Psoas muscle (tissue), 8 donors: ENCODE data around the gene FAF2. TPM values are rescaled to one million over a fixed set of nuclear protein-coding genes. Genes with fewer than 3 reads are reported as not detected.
A peak's percentile ranks its signal among the peaks of the same experiment; 100 is the strongest.

Source experiments
- ATAC-seq, 4 donors: fragments of 200-7000 bp; cut with Tn5 transposase; one replicate each; pipeline ENCODE4 v1.9.1; 2020; ENCODE audit warnings: moderate library complexity in 3 of 4, mild to moderate bottlenecking in 2 of 4
- DNase-seq, 2 donors: peaks; one replicate each; pipeline ENCODE4 v3.0.0-alpha.2; 2020
- H3K27ac ChIP-seq: fragments of 200-600 bp; one replicate; pipeline ENCODE4 v1.8.0; 2022
- H3K27me3 ChIP-seq, 3 donors: fragments of 200-600 bp in 1 of 3; one replicate each; pipeline versions ENCODE4 v1.6.1 to v1.8.0; 2013 to 2022; ENCODE audit warnings: low read length in 2 of 3, mild to moderate bottlenecking in 2 of 3, moderate library complexity in 1 of 3; ENCODE audit not compliant: insufficient read depth in 3 of 3
- H3K36me3 ChIP-seq, 2 donors: fragments of 200-600 bp in 1 of 2; one replicate each; pipeline versions ENCODE4 v1.6.1 to v1.8.0; 2013 to 2022; ENCODE audit warnings: low read depth in 1 of 2, mild to moderate bottlenecking in 1 of 2, moderate library complexity in 1 of 2; ENCODE audit not compliant: insufficient read depth in 1 of 2
- H3K4me1 ChIP-seq: fragments of 200-600 bp; one replicate; pipeline ENCODE4 v1.8.0; 2022
- H3K4me3 ChIP-seq: fragments of 200-600 bp; one replicate; pipeline ENCODE4 v1.8.0; 2022; ENCODE audit warnings: mild to moderate bottlenecking
- H3K9me3 ChIP-seq: fragments of 200-600 bp; one replicate; pipeline ENCODE4 v1.8.0; 2022
- CTCF ChIP-seq: fragments of 200-600 bp; IDR thresholded peaks from one replicate; pipeline ENCODE4 v1.8.0; 2022; ENCODE audit warnings: antibody characterized with exemption
- WGBS, 3 donors: extraction: QIAGEN DNeasy Blood & Tissue Kit; methylation state at CpG; one replicate each; pipeline versions ENCODE4 v1.1.6 to v1.1.7; 2013; 5-methylcytosine and 5-hydroxymethylcytosine counted together
- intact Hi-C, 2 donors: fragments of 100-400 bp; cut with DNase I; formaldehyde crosslinking; loops; one replicate each; pipeline versions ENCODE4 v1.11.0 to v1.14.2; 2022
- polyA plus RNA-seq, 3 donors: library from polyadenylated mRNA; stranded (reverse); fragments of 200-250 nt; gene quantifications; one replicate each; pipeline ENCODE4 v1.2.3, GENCODE V29; 2013
- total RNA-seq, 4 donors: library from RNA; stranded (reverse); fragmentation: NEBNext Ultra II Directional in 2 of 4; extraction: Animal tissue kit (Norgen Biotek cat#: 25700) in 2 of 4; gene quantifications; one replicate each; pipeline versions ENCODE4 v1.2.1 to v1.2.4, GENCODE V29; 2021 to 2023
- donor health status: healthy with polysubstance abuse.
- donor health status: DM: no; HTN: no; CAD: no; lungs with moderate emphysema.
- donor health status: Bipolar disorder and iron deficiency.
- donor health status: healthy.
- donor health status: DM: yes; HTN: yes; CAD: no.
- donor health status: DM: no; HTN: no; CAD: no.
- donor health status: DM: no; HTN: no; CAD: no.
- donor health status: DM: yes; HTN: yes; CAD: no.

The FAF2 gene
- total and polyA plus RNA-seq, 7 donors: 8.4 to 22.8 (median 14.7) TPM

- H3K9me3 ChIP-seq: no peaks in the 10 kb centered on the region
- peaks cover 0 to 29% of the 10 kb centered on the region in 2 donors for H3K36me3 ChIP-seq
- peaks cover 47% of the 10 kb centered on the region for H3K4me1 ChIP-seq
- DNase-seq: no peak
- WGBS, 3 donors: 69 to 75% (median 70%) methylated on average over 7 of the region's 7 CpGs
- TF ChIP-seq CTCF: no peak
- no peaks in the 10 kb centered on the region for H3K27me3 ChIP-seq
- intact Hi-C loops: loop anchor here in 1 of 2 donors (10.0 kb wide), 1 partner anchor 131 kb away; the partner anchor contains the start of gene CDHR2
- H3K4me3 ChIP-seq: peak overlapping the region; percentile 96
- peak overlapping the region; percentile 100 for H3K27ac ChIP-seq
- no peak for ATAC-seq
These were observed 34.4 kb upstream of the FAF2 start for GRCh38 chr5:176413709-176414191.

DNA sequence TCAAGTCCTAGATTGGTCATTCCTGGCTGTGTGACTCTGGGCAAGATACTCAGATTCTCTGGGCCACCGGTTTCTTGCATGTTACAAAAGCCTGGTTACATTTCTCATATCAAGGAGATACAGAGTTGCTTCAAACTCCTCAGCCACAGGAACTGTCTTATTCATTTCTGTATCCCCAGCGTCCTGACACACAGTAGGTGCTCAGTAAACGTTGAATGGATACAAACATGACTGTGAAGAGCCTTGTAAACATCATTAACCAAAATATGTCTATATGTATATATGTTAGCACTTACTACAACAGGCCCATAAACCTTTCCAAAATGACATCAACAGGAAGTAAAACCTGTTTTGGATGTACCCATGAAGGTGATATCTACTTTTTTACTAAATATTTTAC is 33.5 kb upstream of the FAF2 start:
- Histone ChIP-seq H3K27me3 (no peaks in the 10 kb centered on the region), H3K9me3 (no peaks in the 10 kb centered on the region), H3K36me3 (peaks cover 0 to 19% of the 10 kb centered on the region in 2 donors), H3K27ac (peak overlapping the region; percentile 100), H3K4me3 (peak overlapping the region; percentile 96), H3K4me1 (peaks cover 47% of the 10 kb centered on the region)
- no peak for TF ChIP-seq CTCF
- DNase-seq (no peak), ATAC-seq (no peak)
- WGBS, 3 donors: 69 to 74% (median 73%) methylated on average over 3 of the region's 3 CpGs
- intact Hi-C loops: loop anchor here in 1 of 2 donors (10.0 kb wide), 1 partner anchor 130 kb away; the partner anchor contains the start of gene CDHR2

DNA sequence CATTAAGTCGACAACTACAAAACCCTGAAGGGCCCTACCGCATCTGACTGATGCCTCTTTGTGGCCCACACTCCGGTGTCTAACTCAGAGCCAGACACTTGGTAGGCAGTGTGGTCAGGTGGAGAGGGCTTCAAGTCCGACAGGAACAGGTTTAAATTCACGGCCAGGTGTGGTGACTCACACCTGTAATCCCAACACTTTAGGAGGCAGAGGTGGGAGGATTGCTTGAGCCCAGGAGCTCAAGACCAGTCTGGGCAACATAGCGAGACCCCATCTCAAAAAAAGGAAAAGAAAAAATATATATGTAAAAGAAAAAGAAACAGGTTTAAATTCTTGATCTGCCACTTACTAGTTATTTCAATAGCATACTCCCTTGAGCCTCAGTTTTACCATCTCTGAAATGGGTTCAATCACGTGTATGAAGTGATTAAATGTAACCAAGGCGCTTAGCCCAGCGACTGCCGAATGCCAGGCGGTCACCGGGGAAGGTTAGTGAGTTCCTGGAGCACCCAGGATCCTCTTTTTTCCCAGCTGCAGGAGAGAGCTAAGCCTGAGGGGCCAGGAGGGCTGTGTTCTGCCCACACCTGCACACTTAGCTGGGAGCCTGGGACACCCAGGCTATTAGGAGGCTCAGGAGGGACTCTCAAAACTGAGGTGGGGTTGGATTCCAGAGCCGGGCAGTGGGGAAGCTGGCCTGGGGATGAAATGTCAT is 32.8 kb upstream of the FAF2 start:
- Histone ChIP-seq H3K36me3 (peaks cover 0 to 13% of the 10 kb centered on the region in 2 donors), H3K27me3 (no peaks in the 10 kb centered on the region), H3K27ac (peak overlapping the region; percentile 100), H3K4me3 (peak overlapping the region; percentile 96), H3K9me3 (no peaks in the 10 kb centered on the region), H3K4me1 (peaks cover 47% of the 10 kb centered on the region)
- TF ChIP-seq CTCF: no peak
- ATAC-seq (peak in 2 of 4 donors; percentile 16 to 65), DNase-seq (no peak)
- WGBS, 3 donors: 52 to 70% (median 55%) methylated on average over 13 of the region's 13 CpGs
- intact Hi-C loops: loop anchor here in 1 of 2 donors (10.0 kb wide), 1 partner anchor 129 kb away; the partner anchor contains the start of gene CDHR2

DNA sequence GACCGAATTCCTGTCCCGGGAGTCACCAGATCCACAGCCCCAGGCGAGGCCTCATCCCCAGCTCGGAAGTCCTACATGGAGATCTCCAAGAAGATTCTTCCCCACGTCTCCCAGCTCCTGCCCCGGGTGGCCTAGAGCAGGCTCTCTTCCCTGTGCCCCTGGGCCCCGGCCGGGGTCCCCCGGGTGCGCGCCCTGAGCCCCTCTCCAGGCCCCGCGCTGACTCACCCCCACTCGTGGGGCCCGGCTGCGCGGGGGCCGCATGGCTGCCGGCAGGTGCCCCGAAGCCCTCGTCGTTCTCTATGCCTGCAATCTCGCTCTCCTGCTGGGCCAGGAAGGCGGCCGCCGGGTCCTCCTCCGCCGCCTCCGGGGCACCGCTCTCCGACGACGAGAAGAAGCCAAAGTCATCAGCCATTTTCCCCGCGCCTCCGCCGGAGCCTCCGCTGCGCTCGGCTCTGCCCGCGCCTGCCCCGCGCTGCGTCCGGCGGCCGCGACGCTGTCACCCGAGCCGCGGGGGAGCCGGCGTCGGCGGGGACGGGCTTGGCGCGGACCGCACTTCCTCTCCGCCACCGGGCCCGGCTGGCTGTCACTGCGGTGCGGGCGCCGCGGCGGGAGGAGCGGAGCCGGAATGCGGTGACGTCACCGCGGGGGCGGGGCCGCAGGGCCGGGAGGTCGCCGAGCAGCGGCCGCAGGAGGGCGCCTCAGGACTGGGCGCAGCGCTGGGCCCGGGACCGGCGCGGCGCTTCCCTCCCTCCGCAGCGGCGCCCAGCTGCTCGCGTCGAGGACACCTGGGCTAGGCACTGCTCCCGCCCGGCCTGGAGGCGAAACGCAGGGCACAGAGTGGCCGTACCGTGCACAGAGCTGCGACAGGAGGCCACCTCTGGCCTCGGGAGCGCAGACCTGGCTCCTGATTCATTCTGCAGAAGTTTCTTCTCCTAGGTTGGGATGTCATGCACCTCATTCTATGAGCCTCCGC is 31.9 kb upstream of the FAF2 start, which contains the start of gene CLTB:
CLTB (minus strand) TSS at position 588 of the 973 bp plus-strand sequence; CDS start at position 412, 176 bp downstream.
- Histone ChIP-seq H3K27me3 (no peaks in the 10 kb centered on the region), H3K4me1 (peaks cover 42% of the 10 kb centered on the region), H3K27ac (peak within 1 kb of the TSS; percentile 100), H3K36me3 (peaks cover 0 to 6% of the 10 kb centered on the region in 2 donors), H3K4me3 (peak within 1 kb of the TSS; percentile 96), H3K9me3 (no peaks in the 10 kb centered on the region)
- peak; percentile 89 to 94 (median 92) for ATAC-seq
- DNase-seq: peak; percentile 95 to 96
- intact Hi-C loops: loop anchor here (1.0 to 10.0 kb wide), 3 partner anchors 31 to 129 kb away; partner anchors contain the start of gene CDHR2 (in 1 of the 2)
- WGBS, 3 donors: 1 to 2% (median 1%) methylated on average over 47 to 107 of the region's 107 CpGs
- peak; percentile 80 for TF ChIP-seq CTCF
